Testis (tissue), 2 donors: ENCODE data around the gene SEMA4D.

Source experiments
- POLR2A ChIP-seq: fragments of 450-650 bp; IDR thresholded peaks from one replicate; pipeline ENCODE4 v1.6.1; 2017; ENCODE audit warnings: antibody characterized with exemption, mild to moderate bottlenecking, moderate library complexity
- TF ChIP-seq, protein P1 (sequence below), 3 experiments: fragments of 450-650 bp in 2 of 3; fragments of 200-600 bp in 1 of 3; sonication (generic) in 1 of 3; IDR thresholded peaks; one replicate each; pipeline ENCODE4 v1.5.1; 2016 to 2019; ENCODE audit warnings: antibody characterized with exemption in 3 of 3, mild to moderate bottlenecking in 2 of 3, moderate library complexity in 1 of 3

- TF ChIP-seq, protein P1, sequence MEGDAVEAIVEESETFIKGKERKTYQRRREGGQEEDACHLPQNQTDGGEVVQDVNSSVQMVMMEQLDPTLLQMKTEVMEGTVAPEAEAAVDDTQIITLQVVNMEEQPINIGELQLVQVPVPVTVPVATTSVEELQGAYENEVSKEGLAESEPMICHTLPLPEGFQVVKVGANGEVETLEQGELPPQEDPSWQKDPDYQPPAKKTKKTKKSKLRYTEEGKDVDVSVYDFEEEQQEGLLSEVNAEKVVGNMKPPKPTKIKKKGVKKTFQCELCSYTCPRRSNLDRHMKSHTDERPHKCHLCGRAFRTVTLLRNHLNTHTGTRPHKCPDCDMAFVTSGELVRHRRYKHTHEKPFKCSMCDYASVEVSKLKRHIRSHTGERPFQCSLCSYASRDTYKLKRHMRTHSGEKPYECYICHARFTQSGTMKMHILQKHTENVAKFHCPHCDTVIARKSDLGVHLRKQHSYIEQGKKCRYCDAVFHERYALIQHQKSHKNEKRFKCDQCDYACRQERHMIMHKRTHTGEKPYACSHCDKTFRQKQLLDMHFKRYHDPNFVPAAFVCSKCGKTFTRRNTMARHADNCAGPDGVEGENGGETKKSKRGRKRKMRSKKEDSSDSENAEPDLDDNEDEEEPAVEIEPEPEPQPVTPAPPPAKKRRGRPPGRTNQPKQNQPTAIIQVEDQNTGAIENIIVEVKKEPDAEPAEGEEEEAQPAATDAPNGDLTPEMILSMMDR (IDR thresholded peaks at IDR 0.05), result no peak
- TF ChIP-seq POLR2A, result no peak
Measured at GRCh38 chr9:89444925-89445765, 52.8 kb downstream of the SEMA4D start.
